ENCODE data around the gene ZNF234.

DNA sequence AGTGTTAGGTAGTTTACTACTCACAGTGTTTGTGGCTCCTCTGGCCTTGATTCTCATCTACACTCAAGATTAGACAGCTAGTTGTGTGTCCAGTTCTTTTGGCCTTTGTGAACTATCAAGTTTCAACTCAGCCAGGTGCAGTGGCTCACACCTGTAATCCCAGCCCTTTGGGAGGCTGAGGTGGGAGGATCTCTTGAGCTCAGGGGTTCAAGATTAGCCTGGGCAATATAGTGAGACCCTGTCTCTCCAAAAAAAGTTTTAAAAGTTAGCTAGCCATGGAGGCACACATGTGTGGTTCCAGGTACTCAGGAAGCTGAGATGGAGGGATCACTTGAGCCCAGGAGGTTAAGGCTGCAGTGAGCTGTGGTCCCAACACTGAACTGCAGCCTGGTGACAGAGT lies 39.6 kb downstream of the ZNF234 start:
- TF ChIP-seq, protein P1, sequence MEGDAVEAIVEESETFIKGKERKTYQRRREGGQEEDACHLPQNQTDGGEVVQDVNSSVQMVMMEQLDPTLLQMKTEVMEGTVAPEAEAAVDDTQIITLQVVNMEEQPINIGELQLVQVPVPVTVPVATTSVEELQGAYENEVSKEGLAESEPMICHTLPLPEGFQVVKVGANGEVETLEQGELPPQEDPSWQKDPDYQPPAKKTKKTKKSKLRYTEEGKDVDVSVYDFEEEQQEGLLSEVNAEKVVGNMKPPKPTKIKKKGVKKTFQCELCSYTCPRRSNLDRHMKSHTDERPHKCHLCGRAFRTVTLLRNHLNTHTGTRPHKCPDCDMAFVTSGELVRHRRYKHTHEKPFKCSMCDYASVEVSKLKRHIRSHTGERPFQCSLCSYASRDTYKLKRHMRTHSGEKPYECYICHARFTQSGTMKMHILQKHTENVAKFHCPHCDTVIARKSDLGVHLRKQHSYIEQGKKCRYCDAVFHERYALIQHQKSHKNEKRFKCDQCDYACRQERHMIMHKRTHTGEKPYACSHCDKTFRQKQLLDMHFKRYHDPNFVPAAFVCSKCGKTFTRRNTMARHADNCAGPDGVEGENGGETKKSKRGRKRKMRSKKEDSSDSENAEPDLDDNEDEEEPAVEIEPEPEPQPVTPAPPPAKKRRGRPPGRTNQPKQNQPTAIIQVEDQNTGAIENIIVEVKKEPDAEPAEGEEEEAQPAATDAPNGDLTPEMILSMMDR (IDR thresholded peaks at IDR 0.05), result no peak
- TF ChIP-seq POLR2A (IDR thresholded peaks at IDR 0.05) (no peak), POLR2AphosphoS5 (IDR thresholded peaks at IDR 0.05) (no peak)

Measured in prostate gland (tissue), 2 donors.